22Rv1 (cell line): Measurements from ENCODE around the gene BICRA.

Source experiments
- ZFX ChIP-seq: fragments of 450-650 bp; IDR thresholded peaks from 2 replicates; pipeline ENCODE4 v1.6.1; 2017; ENCODE audit warnings: antibody characterized with exemption, borderline replicate concordance
- TF ChIP-seq, protein P1 (sequence below): fragments of 450-650 bp; IDR thresholded peaks from 2 replicates; pipeline ENCODE4 v1.5.1; 2017; ENCODE audit warnings: mild to moderate bottlenecking

GRCh38 chr19:47633996-47634395, 25.1 kb downstream of the BICRA start:
- TF ChIP-seq, protein P1, sequence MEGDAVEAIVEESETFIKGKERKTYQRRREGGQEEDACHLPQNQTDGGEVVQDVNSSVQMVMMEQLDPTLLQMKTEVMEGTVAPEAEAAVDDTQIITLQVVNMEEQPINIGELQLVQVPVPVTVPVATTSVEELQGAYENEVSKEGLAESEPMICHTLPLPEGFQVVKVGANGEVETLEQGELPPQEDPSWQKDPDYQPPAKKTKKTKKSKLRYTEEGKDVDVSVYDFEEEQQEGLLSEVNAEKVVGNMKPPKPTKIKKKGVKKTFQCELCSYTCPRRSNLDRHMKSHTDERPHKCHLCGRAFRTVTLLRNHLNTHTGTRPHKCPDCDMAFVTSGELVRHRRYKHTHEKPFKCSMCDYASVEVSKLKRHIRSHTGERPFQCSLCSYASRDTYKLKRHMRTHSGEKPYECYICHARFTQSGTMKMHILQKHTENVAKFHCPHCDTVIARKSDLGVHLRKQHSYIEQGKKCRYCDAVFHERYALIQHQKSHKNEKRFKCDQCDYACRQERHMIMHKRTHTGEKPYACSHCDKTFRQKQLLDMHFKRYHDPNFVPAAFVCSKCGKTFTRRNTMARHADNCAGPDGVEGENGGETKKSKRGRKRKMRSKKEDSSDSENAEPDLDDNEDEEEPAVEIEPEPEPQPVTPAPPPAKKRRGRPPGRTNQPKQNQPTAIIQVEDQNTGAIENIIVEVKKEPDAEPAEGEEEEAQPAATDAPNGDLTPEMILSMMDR: no peak
- no peak for TF ChIP-seq ZFX
